GM18861 (cell line): ENCODE data around the gene CFL1.
A peak's percentile ranks its signal among the peaks of the same experiment; 100 is the strongest.
"Not testable (repeated sequence)": the region's sequence is repeated elsewhere in the genome, so short reads cannot be mapped to it uniquely, and the experiment has no call there.

Source experiments
- ATAC-seq: cut with Tn5 transposase; IDR thresholded peaks from one replicate; pipeline ENCODE4 v1.9.1; 2021; ENCODE audit not compliant: unreplicated experiment

CFL1 gene

GRCh38 chr11:65859812-65860277, 1.9 kb upstream of the CFL1 start:
- ATAC-seq, result no peak

GRCh38 chr11:65859095-65859811, 1.3 kb upstream of the CFL1 start:
- ATAC-seq, result peak; percentile 50

GRCh38 chr11:65858681-65859087, 704 bp upstream of the CFL1 start:
- ATAC-seq, result no peak

GRCh38 chr11:65857500-65857852, 504 bp downstream of the CFL1 start:
- no peak for ATAC-seq

- no peak for ATAC-seq
Observed at GRCh38 chr11:65856689-65857499, 1.1 kb downstream of the CFL1 start.

- ATAC-seq, result no peak
Observed at GRCh38 chr11:65855927-65856363, 2.0 kb downstream of the CFL1 start.

- no peak for ATAC-seq
Observed at GRCh38 chr11:65854852-65855837, 2.8 kb downstream of the CFL1 start.

GRCh38 chr11:65854161-65854592, 3.8 kb downstream of the CFL1 start:
- ATAC-seq, result no peak

- ATAC-seq, result no peak
Observed at GRCh38 chr11:65853246-65853979, 4.6 kb downstream of the CFL1 start.

- no peak for ATAC-seq
Observed at GRCh38 chr11:65852508-65853245, 5.3 kb downstream of the CFL1 start.

- no peak for ATAC-seq
Observed at GRCh38 chr11:65851811-65852507, 6.0 kb downstream of the CFL1 start.

GRCh38 chr11:65851083-65851579, 6.8 kb downstream of the CFL1 start:
- no peak for ATAC-seq

GRCh38 chr11:65850217-65851082, 7.5 kb downstream of the CFL1 start:
- no peak for ATAC-seq

- no peak for ATAC-seq
Observed at GRCh38 chr11:65849771-65850216, 8.2 kb downstream of the CFL1 start.

- no peak for ATAC-seq
Observed at GRCh38 chr11:65849366-65849765, 8.6 kb downstream of the CFL1 start.

- ATAC-seq, result not testable (repeated sequence)
Observed at GRCh38 chr11:65848693-65849092, 9.3 kb downstream of the CFL1 start.

GRCh38 chr11:65847746-65848145, 10.2 kb downstream of the CFL1 start:
- no peak for ATAC-seq
